AG20443 (cell line): ENCODE measurements around the gene FOXD4.
A peak's percentile ranks its signal among the peaks of the same experiment; 100 is the strongest.
"Not testable (repeated sequence)": the region's sequence is repeated elsewhere in the genome, so short reads cannot be mapped to it uniquely, and the experiment has no call there.

Experiments
- DNase-seq: peaks from one replicate; pipeline ENCODE4 v3.0.0; 2012; ENCODE audit warnings: low spot score, mixed read lengths

The FOXD4 gene

GRCh38 chr9:117995-118467 lies at the start of gene FOXD4:
Gene FOXD4 (minus strand): TSS chr9:118417. CDS start chr9:118119, 298 bp downstream.
- DNase-seq, result peak; percentile 0

- not testable (repeated sequence) for DNase-seq
These were observed 41.7 kb upstream of the FOXD4 start for GRCh38 chr9:159871-160270.

- DNase-seq, result not testable (repeated sequence)
These were observed 33.0 kb upstream of the FOXD4 start for GRCh38 chr9:151173-151572.

- not testable (repeated sequence) for DNase-seq
These were observed 21.7 kb upstream of the FOXD4 start for GRCh38 chr9:139880-140279.

GRCh38 chr9:117144-117994 lies 848 bp downstream of the FOXD4 start:
- DNase-seq, result not testable (repeated sequence)

- not testable (repeated sequence) for DNase-seq
These were observed 1.8 kb downstream of the FOXD4 start for GRCh38 chr9:116239-117077.

- not testable (repeated sequence) for DNase-seq
These were observed 3.1 kb downstream of the FOXD4 start for GRCh38 chr9:115118-115451.

- DNase-seq, result peak; percentile 1
These were observed 3.7 kb downstream of the FOXD4 start for GRCh38 chr9:114267-115117.

- DNase-seq, result not testable (repeated sequence)
These were observed 4.5 kb downstream of the FOXD4 start for GRCh38 chr9:113468-114266.

- DNase-seq, result not testable (repeated sequence)
These were observed 5.4 kb downstream of the FOXD4 start for GRCh38 chr9:112589-113467.

- DNase-seq, result not testable (repeated sequence)
These were observed 7.5 kb downstream of the FOXD4 start for GRCh38 chr9:110672-111071.

GRCh38 chr9:109540-109939 lies 8.7 kb downstream of the FOXD4 start:
- not testable (repeated sequence) for DNase-seq

- not testable (repeated sequence) for DNase-seq
These were observed 9.3 kb downstream of the FOXD4 start for GRCh38 chr9:108742-109495.

- DNase-seq, result not testable (repeated sequence)
These were observed 12.2 kb downstream of the FOXD4 start for GRCh38 chr9:105991-106390.

GRCh38 chr9:100430-100829 lies 17.8 kb downstream of the FOXD4 start:
- not testable (repeated sequence) for DNase-seq

- DNase-seq, result not testable (repeated sequence)
These were observed 18.4 kb downstream of the FOXD4 start for GRCh38 chr9:99867-100266.

GRCh38 chr9:98775-99174 lies 19.4 kb downstream of the FOXD4 start:
- not testable (repeated sequence) for DNase-seq

- not testable (repeated sequence) for DNase-seq
These were observed 23.2 kb downstream of the FOXD4 start for GRCh38 chr9:94992-95391.

GRCh38 chr9:94323-94722 lies 23.9 kb downstream of the FOXD4 start:
- not testable (repeated sequence) for DNase-seq
